HepG2 (cell line): ENCODE measurements around the gene CHIC2. TPM values are rescaled to one million over a fixed set of nuclear protein-coding genes. Genes with fewer than 3 reads are reported as not detected.

Source experiments
- ATAC-seq: fragments of 200-7000 bp; cut with Tn5 transposase; 3 replicates; pipeline ENCODE4 v1.9.1; 2020; ENCODE audit warnings: mild to moderate bottlenecking, moderate library complexity
- BruUV-seq: library from RNA; stranded (reverse); fragments of 400-500 nt; replicated peaks from 2 replicates; lab custom pipeline; 2021; lab: Mats Ljungman, UMichigan
- CTCF ChIA-PET: fragments of 300-600 bp; formaldehyde crosslinking; extraction: SDS; loops from one replicate; lab custom pipeline; 2021; ENCODE audit warnings: low total read pairs, inconsistent platforms, low intra/inter-chr PET ratio; lab: Yijun Ruan, JAX
- POLR2A ChIA-PET: fragments of 350-600 bp; sonication (Branson Sonifier 250); formaldehyde crosslinking; loops from one replicate; lab custom pipeline; 2020; ENCODE audit warnings: antibody characterized with exemption, inconsistent platforms; lab: Yijun Ruan, JAX
- DNase-seq: peaks from one replicate; pipeline ENCODE4 v3.0.0-alpha.2; 2015; ENCODE audit warnings: low spot score
- FAIRE-seq: peaks from 3 replicates; lab custom pipeline; 2011; peaks lifted over from hg19 to GRCh38; lab: Jason Lieb, UNC
- H2AFZ ChIP-seq: one replicate; pipeline ENCODE4 v1.6.1; 2011; ENCODE audit warnings: low read length, inconsistent platforms
- H3K27ac ChIP-seq: fragments of 300-600 bp; 3 replicates; pipeline ENCODE4 v1.8.0; 2011; ENCODE audit warnings: mixed run types, mild to moderate bottlenecking, mixed read lengths, low read length, inconsistent platforms; ENCODE audit not compliant: insufficient read depth; ENCODE audit errors: extremely low read length
- H3K27me3 ChIP-seq, 2 experiments: fragments of 200-600 bp in 1 of 2; 2 replicates in 1 of 2; 3 replicates in 1 of 2; pipeline versions ENCODE4 v1.6.0 to v1.8.0; 2011; ENCODE audit warnings: low read length in 2 of 2, mild to moderate bottlenecking in 2 of 2, moderate library complexity in 2 of 2, inconsistent platforms in 1 of 2; ENCODE audit not compliant: insufficient read depth in 2 of 2, control insufficient read depth in 1 of 2
- H3K36me3 ChIP-seq, 2 experiments: fragments of 200-600 bp in 1 of 2; replicated peaks in 1 of 2; 2 replicates in 1 of 2; 3 replicates in 1 of 2; pipeline versions ENCODE4 v1.5.1 to v1.8.0; 2011; ENCODE audit warnings: low read length in 2 of 2, inconsistent platforms in 1 of 2; ENCODE audit not compliant: insufficient read depth in 2 of 2, control insufficient read depth in 1 of 2
- H3K4me1 ChIP-seq: 2 replicates; pipeline ENCODE4 v1.5.1; 2012; ENCODE audit warnings: low read length, inconsistent platforms; ENCODE audit not compliant: insufficient read depth
- H3K4me2 ChIP-seq: 2 replicates; pipeline ENCODE4 v1.6.0; 2011; ENCODE audit warnings: low read depth, low read length, inconsistent platforms
- H3K4me3 ChIP-seq, 3 experiments: fragments of 200-600 bp in 1 of 3; sonication (generic), shearing (Covaris generic) in 1 of 3; replicated peaks in 1 of 3; 2 replicates each; pipeline ENCODE4 v1.5.1; 2011 to 2016; ENCODE audit warnings: low read length in 3 of 3, inconsistent platforms in 2 of 3, low read depth in 2 of 3, mild to moderate bottlenecking in 2 of 3, control low read depth in 1 of 3, mixed read lengths in 1 of 3; ENCODE audit not compliant: insufficient read depth in 1 of 3
- H3K79me2 ChIP-seq: one replicate; pipeline ENCODE4 v1.6.1; 2011; ENCODE audit warnings: low read length, inconsistent platforms; ENCODE audit not compliant: insufficient read depth
- H3K9ac ChIP-seq: 2 replicates; pipeline ENCODE4 v1.6.0; 2011; ENCODE audit warnings: mild to moderate bottlenecking, low read depth, low read length, inconsistent platforms; ENCODE audit not compliant: insufficient read depth
- H3K9me3 ChIP-seq: 2 replicates; pipeline ENCODE4 v1.5.1; 2012; ENCODE audit warnings: mild to moderate bottlenecking, low read length
- H4K20me1 ChIP-seq: 2 replicates; pipeline ENCODE4 v1.6.0; 2011; ENCODE audit warnings: inconsistent platforms, mild to moderate bottlenecking, low read length, moderate library complexity; ENCODE audit not compliant: insufficient read depth
- FOSL1 ChIP-seq: sonication (generic); formaldehyde crosslinking; IDR thresholded peaks from 2 replicates; pipeline ENCODE4 v1.9.0; 2021; ENCODE audit warnings: missing genetic modification reagents, borderline replicate concordance
- GABPA ChIP-seq, 2 experiments: IDR thresholded peaks; 2 replicates each; pipeline ENCODE4 v1.6.1; 2011 to 2016; ENCODE audit warnings: low read depth in 2 of 2, low read length in 1 of 2, missing biosample characterization in 1 of 2, missing genetic modification characterization in 1 of 2
- MBD4 ChIP-seq: IDR thresholded peaks from 2 replicates; pipeline ENCODE4 v1.6.1; 2012; ENCODE audit warnings: low read length, inconsistent platforms, borderline replicate concordance
- NKX3-1 ChIP-seq: sonication (generic); formaldehyde crosslinking; IDR thresholded peaks from 2 replicates; pipeline ENCODE4 v1.5.0; 2020; ENCODE audit warnings: missing genetic modification reagents
- NR2F1 ChIP-seq, 2 experiments: fragments of 450-650 bp in 1 of 2; formaldehyde crosslinking in 1 of 2; IDR thresholded peaks; 2 replicates each; pipeline versions ENCODE4 v1.5.0 to v1.6.1; 2016 to 2020; ENCODE audit warnings: mild to moderate bottlenecking in 1 of 2, missing compliant biosample characterization in 1 of 2, missing genetic modification reagents in 1 of 2, moderate library complexity in 1 of 2
- ONECUT2 ChIP-seq: sonication (generic); formaldehyde crosslinking; IDR thresholded peaks from 2 replicates; pipeline ENCODE4 v1.4.0; 2020; ENCODE audit warnings: missing genetic modification reagents
- PHF20 ChIP-seq: sonication (generic); formaldehyde crosslinking; IDR thresholded peaks from 2 replicates; pipeline ENCODE4 v1.5.0; 2020; ENCODE audit warnings: mild to moderate bottlenecking, missing genetic modification reagents
- RBM22 ChIP-seq: fragments of 200-400 bp; formaldehyde crosslinking; optimal IDR thresholded peaks from 2 replicates; pipeline ENCODE3; 2017; ENCODE audit warnings: mild to moderate bottlenecking, low read length, moderate library complexity
- U2AF2 ChIP-seq: fragments of 200-400 bp; formaldehyde crosslinking; IDR thresholded peaks from 2 replicates; pipeline ENCODE4 v1.6.1; 2017; ENCODE audit warnings: low read depth, mild to moderate bottlenecking, low read length
- ZNF331 ChIP-seq: sonication (generic); formaldehyde crosslinking; IDR thresholded peaks from 2 replicates; pipeline ENCODE4 v1.4.0; 2020; ENCODE audit warnings: missing genetic modification reagents
- WGBS: methylation state at CpG from one replicate; pipeline ENCODE4 v1.1.6; 2017; ENCODE audit warnings: low lambda C conversion rate; 5-methylcytosine and 5-hydroxymethylcytosine counted together
- in situ Hi-C: cut with HindIII; loops from 2 replicates; pipeline ENCODE4 v1.10.0; 2017; ENCODE audit warnings: low pct_unique_long_range_greater_than_20kb; ENCODE audit not compliant: extremely low pct_ligation_motif_present
- intact Hi-C: fragments of 100-400 bp; cut with micrococcal nuclease; formaldehyde crosslinking; loops from one replicate; pipeline ENCODE4 v1.10.0; 2022; ENCODE audit not compliant: unreplicated experiment
- polyA plus RNA-seq, 8 experiments: library from polyadenylated mRNA; depleted of rRNA in 3 of 8; stranded (reverse) in 7 of 8; unstranded in 1 of 8; fragments of >200 nt; fragmentation: Illumina TruSeq in 4 of 8; extraction: Trizol in 4 of 8; gene quantifications; 2 replicates each; pipeline versions ENCODE4 v1.2.1 to v1.2.3, GENCODE V29; 2011 to 2016; ENCODE audit warnings: low read depth in 4 of 8, missing spikeins in 1 of 8, mixed read lengths in 1 of 8; ENCODE audit not compliant: insufficient read depth in 1 of 8
- total RNA-seq, 5 experiments: library from RNA; depleted of rRNA; stranded (reverse); fragments of >200 nt; fragmentation: Illumina TruSeq; extraction: Trizol; gene quantifications; 2 replicates each; pipeline ENCODE4 v1.2.3, GENCODE V29; 2016; ENCODE audit warnings: low read depth in 1 of 5
- TF ChIP-seq, protein P1 (sequence below): sonication (generic); formaldehyde crosslinking; IDR thresholded peaks from 2 replicates; pipeline ENCODE4 v1.4.0; 2020; ENCODE audit warnings: missing genetic modification reagents

Gene CHIC2
- total and polyA plus RNA-seq, 2 of the 13 experiments (the other 11 are each of a cell fraction or from before 2014, with no cell fraction given): 10.0 to 17.2 TPM

DNA sequence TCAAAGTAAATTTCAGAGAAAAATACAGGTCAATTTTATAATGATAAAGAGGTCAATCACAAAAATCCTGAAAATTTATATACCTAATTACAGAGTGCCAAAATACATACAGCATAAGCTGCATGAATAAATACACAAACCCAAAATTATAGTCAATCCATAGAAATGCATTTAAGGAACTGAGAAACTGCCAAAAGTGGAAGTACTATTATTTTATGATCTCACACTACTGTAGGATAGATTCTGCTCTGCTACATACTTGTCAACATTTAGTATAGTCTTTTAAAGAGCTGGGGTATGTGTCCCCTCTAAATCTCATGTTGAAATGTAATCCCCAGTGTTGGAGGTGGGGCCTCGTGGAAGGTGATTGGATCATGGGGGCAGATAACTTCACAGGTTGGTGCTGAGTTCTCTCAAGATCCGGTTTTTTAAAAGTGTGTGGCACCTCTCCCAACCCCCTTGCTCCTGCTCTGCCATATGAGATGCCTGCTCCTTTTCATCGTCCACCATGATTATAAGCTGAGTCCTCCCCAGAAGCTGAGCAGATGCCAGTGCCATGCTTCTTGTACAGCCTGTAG is 31.8 kb downstream of the CHIC2 start:
- Histone ChIP-seq H3K4me2 (no peak overlapping the region), H3K9ac (no peak overlapping the region), H3K27ac (no peak overlapping the region), H3K4me3 (no peak overlapping the region), H3K4me1 (peaks cover 9% of the 10 kb centered on the region), H3K79me2 (no peaks in the 10 kb centered on the region), H4K20me1 (peaks cover 7% of the 10 kb centered on the region; the same call in 1 of the 2 replicates)
- in situ Hi-C loops: no loop called here
- no peak for ATAC-seq
- no peak for FAIRE-seq
- intact Hi-C loops: no loop called here
- no TSS peak for BruUV-seq
- ChIA-PET CTCF (no interaction called here), POLR2A (no interaction called here)
- TF ChIP-seq MBD4 (no peak), ZNF331 (CRISPR knock-in tag) (no peak), PHF20 (CRISPR knock-in tag) (no peak), RBM22 (no peak), ONECUT2 (CRISPR knock-in tag) (no peak)
- TF ChIP-seq, all 625 proteins: peak for 0
- no peaks in the 10 kb centered on the region for H3K9me3 ChIP-seq
- no peaks in the 10 kb centered on the region; a peak in 1 of 5 replicates for H3K36me3 ChIP-seq
- no peak overlapping the region for H2AFZ ChIP-seq
- 91% methylated on average over 3 of the region's 3 CpGs for WGBS
- H3K27me3 ChIP-seq: no peaks in the 10 kb centered on the region
- DNase-seq: no peak

DNA sequence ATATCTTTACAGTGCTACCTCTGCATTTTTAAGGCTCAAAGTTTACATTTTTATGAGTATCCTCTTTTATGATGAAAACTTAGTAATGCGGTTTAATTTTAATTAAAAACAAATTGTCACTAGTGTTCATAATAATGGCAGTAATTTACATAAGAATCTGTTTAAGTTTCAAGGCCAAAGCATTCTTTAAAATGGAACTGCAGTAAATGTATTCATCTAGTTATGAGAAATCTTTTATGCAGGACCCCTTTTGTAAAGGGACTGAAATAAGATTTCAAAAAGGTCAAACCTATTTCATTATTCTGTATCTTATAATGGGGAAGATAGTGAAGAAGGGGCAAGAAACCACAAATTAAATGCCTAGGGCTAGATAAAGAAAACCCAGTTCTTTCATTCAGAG is 37.1 kb downstream of the CHIC2 start:
- Histone ChIP-seq H3K4me2 (no peak overlapping the region), H3K4me3 (no peak overlapping the region), H3K36me3 (no peaks in the 10 kb centered on the region), H3K27ac (no peak overlapping the region), H3K9ac (no peak overlapping the region), H2AFZ (no peak overlapping the region), H3K9me3 (no peaks in the 10 kb centered on the region), H3K4me1 (peaks cover 9% of the 10 kb centered on the region), H3K79me2 (no peaks in the 10 kb centered on the region), H4K20me1 (peaks cover 9% of the 10 kb centered on the region; the same call in 1 of the 2 replicates), H3K27me3 (no peaks in the 10 kb centered on the region)
- CTCF ChIA-PET: no interaction called here
- BruUV-seq: no TSS peak
- no peak for ATAC-seq
- POLR2A ChIA-PET: no interaction called here
- no peak for TF ChIP-seq U2AF2
- TF ChIP-seq NR2F1 (CRISPR knock-in tag; IDR thresholded peaks at IDR 0.05): no peak
- TF ChIP-seq NKX3-1 (CRISPR knock-in tag): no peak
- TF ChIP-seq FOSL1 (CRISPR knock-in tag): no peak
- TF ChIP-seq, protein P1, sequence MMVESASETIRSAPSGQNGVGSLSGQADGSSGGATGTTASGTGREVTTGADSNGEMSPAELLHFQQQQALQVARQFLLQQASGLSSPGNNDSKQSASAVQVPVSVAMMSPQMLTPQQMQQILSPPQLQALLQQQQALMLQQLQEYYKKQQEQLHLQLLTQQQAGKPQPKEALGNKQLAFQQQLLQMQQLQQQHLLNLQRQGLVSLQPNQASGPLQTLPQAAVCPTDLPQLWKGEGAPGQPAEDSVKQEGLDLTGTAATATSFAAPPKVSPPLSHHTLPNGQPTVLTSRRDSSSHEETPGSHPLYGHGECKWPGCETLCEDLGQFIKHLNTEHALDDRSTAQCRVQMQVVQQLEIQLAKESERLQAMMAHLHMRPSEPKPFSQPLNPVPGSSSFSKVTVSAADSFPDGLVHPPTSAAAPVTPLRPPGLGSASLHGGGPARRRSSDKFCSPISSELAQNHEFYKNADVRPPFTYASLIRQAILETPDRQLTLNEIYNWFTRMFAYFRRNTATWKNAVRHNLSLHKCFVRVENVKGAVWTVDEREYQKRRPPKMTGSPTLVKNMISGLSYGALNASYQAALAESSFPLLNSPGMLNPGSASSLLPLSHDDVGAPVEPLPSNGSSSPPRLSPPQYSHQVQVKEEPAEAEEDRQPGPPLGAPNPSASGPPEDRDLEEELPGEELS (CRISPR knock-in tag): no peak
- no peak for TF ChIP-seq GABPA (IDR thresholded peaks at IDR 0.05; ENCODE audit: low read depth, low read length)
- no peak for TF ChIP-seq GABPA (CRISPR knock-in tag; IDR thresholded peaks at IDR 0.05; ENCODE audit: low read depth)
- intact Hi-C loops (no loop called here), in situ Hi-C loops (no loop called here)
- no peak for FAIRE-seq
- no peak for DNase-seq
- 100% methylated on average over 1 of the region's 1 CpG for WGBS
